Smooth muscle cell (in vitro differentiated cells): ENCODE results near the gene CFAP74. TPM values are rescaled to one million over a fixed set of nuclear protein-coding genes. Genes with fewer than 3 reads are reported as not detected.

Experiments
- DNase-seq: peaks from one replicate; lab custom pipeline; 2025; ENCODE audit not compliant: unreplicated experiment; lab: John Stamatoyannopoulos, UW
- H2AFZ ChIP-seq: fragments of 200-600 bp; sonication (generic); 2 replicates; pipeline ENCODE4 v1.6.0; 2016; ENCODE audit warnings: antibody characterized with exemption, low read depth, mild to moderate bottlenecking
- H3F3A ChIP-seq: fragments of 200-600 bp; sonication (generic); 2 replicates; pipeline ENCODE4 v1.6.0; 2017; ENCODE audit warnings: antibody characterized with exemption, low read depth
- H3K27ac ChIP-seq: fragments of 200-600 bp; sonication (generic); 2 replicates; pipeline ENCODE4 v1.5.1; 2016; ENCODE audit warnings: low read depth, mild to moderate bottlenecking
- H3K27me3 ChIP-seq: fragments of 200-600 bp; sonication (generic); 2 replicates; pipeline ENCODE4 v1.6.1; 2016; ENCODE audit warnings: low read depth, mild to moderate bottlenecking
- H3K36me3 ChIP-seq: fragments of 200-600 bp; sonication (generic); 2 replicates; pipeline ENCODE4 v1.5.1; 2016; ENCODE audit warnings: low read depth
- H3K4me1 ChIP-seq: fragments of 200-600 bp; sonication (generic); 2 replicates; pipeline ENCODE4 v1.5.1; 2016; ENCODE audit warnings: low read depth
- H3K4me2 ChIP-seq: fragments of 200-600 bp; sonication (generic); 2 replicates; pipeline ENCODE4 v1.6.0; 2016; ENCODE audit warnings: mild to moderate bottlenecking
- H3K4me3 ChIP-seq: fragments of 200-600 bp; sonication (generic); 2 replicates; pipeline ENCODE4 v1.5.1; 2016; ENCODE audit warnings: mild to moderate bottlenecking
- H3K79me2 ChIP-seq: fragments of 200-600 bp; sonication (generic); 2 replicates; pipeline ENCODE4 v1.6.0; 2016; ENCODE audit warnings: low read depth, mild to moderate bottlenecking
- H3K9ac ChIP-seq: fragments of 200-600 bp; sonication (generic); 2 replicates; pipeline ENCODE4 v1.6.0; 2016; ENCODE audit warnings: low read depth
- H3K9me3 ChIP-seq: fragments of 200-600 bp; sonication (generic); replicated peaks from 2 replicates; pipeline ENCODE4 v1.5.1; 2016; ENCODE audit warnings: low read depth
- H4K20me1 ChIP-seq: fragments of 200-600 bp; sonication (generic); 2 replicates; pipeline ENCODE4 v1.6.0; 2016; ENCODE audit warnings: low read depth
- CTCF ChIP-seq: fragments of 200-600 bp; sonication (generic); IDR thresholded peaks from 2 replicates; pipeline ENCODE4 v1.5.1; 2017; ENCODE audit warnings: borderline replicate concordance, mild to moderate bottlenecking, antibody characterized with exemption; ENCODE audit not compliant: insufficient read depth, poor library complexity, severe bottlenecking
- WGBS: methylation state at CpG from one replicate; pipeline ENCODE4 v1.1.7; 2016; ENCODE audit warnings: low lambda C conversion rate; 5-methylcytosine and 5-hydroxymethylcytosine counted together
- polyA plus RNA-seq: library from polyadenylated mRNA; unstranded; fragments of >200 nt; fragmentation: Nextera tagmentation; extraction: Ambion mirVana; gene quantifications from 2 replicates; pipeline ENCODE4 v1.2.1, GENCODE V29; 2016
- total RNA-seq: library from RNA; depleted of rRNA; stranded (reverse); fragments of >200 nt; gene quantifications from 2 replicates; pipeline ENCODE4 v1.2.3, GENCODE V29; 2014

CFAP74 gene
- total and polyA plus RNA-seq, 2 experiments from 2014 or later, result not detected

GRCh38 chr1:1989789-1990188, 13.8 kb downstream of the CFAP74 start:
- no peaks in the 10 kb centered on the region for H3K9me3 ChIP-seq
- no peaks in the 10 kb centered on the region for H3F3A ChIP-seq
- H3K9ac ChIP-seq, result no peak overlapping the region
- no peak overlapping the region for H3K4me3 ChIP-seq
- no peaks in the 10 kb centered on the region for H4K20me1 ChIP-seq
- DNase-seq, result no peak
- H3K36me3 ChIP-seq, result no peaks in the 10 kb centered on the region
- peak overlapping the region; percentile 52 for H3K4me2 ChIP-seq
- no peaks in the 10 kb centered on the region for H3K79me2 ChIP-seq
- no peaks in the 10 kb centered on the region for H3K4me1 ChIP-seq
- no peak overlapping the region for H3K27ac ChIP-seq
- no peaks in the 10 kb centered on the region for H3K27me3 ChIP-seq
- no peak for TF ChIP-seq CTCF
- WGBS, result 83% methylated on average over 9 of the region's 9 CpGs
- peak overlapping the region; percentile 81 for H2AFZ ChIP-seq

GRCh38 chr1:1989102-1989542, 14.5 kb downstream of the CFAP74 start:
- 83% methylated on average over 22 of the region's 22 CpGs for WGBS
- no peak for DNase-seq
- H4K20me1 ChIP-seq, result no peaks in the 10 kb centered on the region
- no peak overlapping the region for H3K27ac ChIP-seq
- H3F3A ChIP-seq, result no peaks in the 10 kb centered on the region
- H3K27me3 ChIP-seq, result no peaks in the 10 kb centered on the region
- H3K9ac ChIP-seq, result no peak overlapping the region
- H2AFZ ChIP-seq, result no peak overlapping the region
- H3K9me3 ChIP-seq, result no peaks in the 10 kb centered on the region
- no peak overlapping the region for H3K4me3 ChIP-seq
- H3K4me2 ChIP-seq, result no peak overlapping the region
- H3K4me1 ChIP-seq, result no peaks in the 10 kb centered on the region
- TF ChIP-seq CTCF, result no peak
- H3K79me2 ChIP-seq, result no peaks in the 10 kb centered on the region
- no peaks in the 10 kb centered on the region for H3K36me3 ChIP-seq

- Histone ChIP-seq H3K79me2 (no peaks in the 10 kb centered on the region), H3K4me1 (no peaks in the 10 kb centered on the region), H3K4me2 (no peak overlapping the region), H3K9ac (no peak overlapping the region), H3K27me3 (no peaks in the 10 kb centered on the region), H4K20me1 (no peaks in the 10 kb centered on the region), H2AFZ (no peak overlapping the region), H3K4me3 (no peak overlapping the region), H3K9me3 (no peaks in the 10 kb centered on the region), H3K36me3 (no peaks in the 10 kb centered on the region), H3F3A (no peaks in the 10 kb centered on the region), H3K27ac (no peak overlapping the region)
- 83% methylated on average over 25 of the region's 29 CpGs for WGBS
- no peak for TF ChIP-seq CTCF
- DNase-seq, result no peak
Observed at GRCh38 chr1:1988061-1988945, 15.3 kb downstream of the CFAP74 start.

GRCh38 chr1:1987142-1987510, 16.5 kb downstream of the CFAP74 start:
- no peaks in the 10 kb centered on the region for H3K9me3 ChIP-seq

More at GRCh38 chr1:1987142-1987510, 16.5 kb downstream of the CFAP74 start:
- no peak overlapping the region for H3K4me3 ChIP-seq
- no peak overlapping the region for H3K9ac ChIP-seq
- DNase-seq, result no peak
- no peaks in the 10 kb centered on the region for H4K20me1 ChIP-seq
- no peak overlapping the region for H2AFZ ChIP-seq
- TF ChIP-seq CTCF, result no peak
- H3K79me2 ChIP-seq, result no peaks in the 10 kb centered on the region
- no peaks in the 10 kb centered on the region for H3K27me3 ChIP-seq
- no peak overlapping the region for H3K4me2 ChIP-seq
- 96% methylated on average over 12 of the region's 13 CpGs for WGBS
- H3K36me3 ChIP-seq, result no peaks in the 10 kb centered on the region
- H3K27ac ChIP-seq, result no peak overlapping the region
- H3K4me1 ChIP-seq, result no peaks in the 10 kb centered on the region
- no peaks in the 10 kb centered on the region for H3F3A ChIP-seq
